ENCODE measurements around the gene YWHAH.
"Not testable (repeated sequence)": the region's sequence is repeated elsewhere in the genome, so short reads cannot be mapped to it uniquely, and the experiment has no call there.

The YWHAH gene

GRCh38 chr22:31973739-31974138 is 29.4 kb downstream of the YWHAH start:
- Histone ChIP-seq H3K36me3 (ENCODE audit: control insufficient read depth, insufficient read depth, low read length) (no peaks in the 10 kb centered on the region), H3K9me3 (ENCODE audit: control insufficient read depth, insufficient read depth, low read length) (no peaks in the 10 kb centered on the region), H3K9ac (ENCODE audit: low read depth, low read length) (no peak overlapping the region)

GRCh38 chr22:31977141-31977841 is 33.0 kb downstream of the YWHAH start:
- Histone ChIP-seq H3K36me3 (ENCODE audit: control insufficient read depth, insufficient read depth, low read length) (no peaks in the 10 kb centered on the region), H3K9me3 (ENCODE audit: control insufficient read depth, insufficient read depth, low read length) (no peaks in the 10 kb centered on the region), H3K27me3 (ENCODE audit: control insufficient read depth, insufficient read depth, low read length) (no peaks in the 10 kb centered on the region), H3K4me1 (ENCODE audit: control insufficient read depth, insufficient read depth, low read length) (no peaks in the 10 kb centered on the region), H3K4me3 (ENCODE audit: low read depth, low read length) (no peak overlapping the region), H3K9ac (ENCODE audit: low read depth, low read length) (no peak overlapping the region)

More at GRCh38 chr22:31973739-31974138, 29.4 kb downstream of the YWHAH start:
- H3K27me3 ChIP-seq (ENCODE audit: control insufficient read depth, insufficient read depth, low read length) = peaks cover 6% of the 10 kb centered on the region
- no peaks in the 10 kb centered on the region for H3K4me1 ChIP-seq (ENCODE audit: control insufficient read depth, insufficient read depth, low read length)
- no peak overlapping the region for H3K4me3 ChIP-seq (ENCODE audit: low read depth, low read length)

- no peaks in the 10 kb centered on the region for H3K36me3 ChIP-seq (ENCODE audit: control insufficient read depth, insufficient read depth, low read length)
- no peaks in the 10 kb centered on the region for H3K4me1 ChIP-seq (ENCODE audit: control insufficient read depth, insufficient read depth, low read length)
- no peak overlapping the region for H3K4me3 ChIP-seq (ENCODE audit: low read depth, low read length)
- H3K9me3 ChIP-seq (ENCODE audit: control insufficient read depth, insufficient read depth, low read length) = no peaks in the 10 kb centered on the region
- no peak overlapping the region for H3K9ac ChIP-seq (ENCODE audit: low read depth, low read length)
- no peaks in the 10 kb centered on the region for H3K27me3 ChIP-seq (ENCODE audit: control insufficient read depth, insufficient read depth, low read length)
Observed at GRCh38 chr22:31977939-31978338, 33.6 kb downstream of the YWHAH start.

GRCh38 chr22:31980628-31981027 is 36.3 kb downstream of the YWHAH start:
- H3K4me1 ChIP-seq (ENCODE audit: control insufficient read depth, insufficient read depth, low read length) = no peaks in the 10 kb centered on the region
- H3K36me3 ChIP-seq (ENCODE audit: control insufficient read depth, insufficient read depth, low read length) = no peaks in the 10 kb centered on the region

GRCh38 chr22:31981976-31982375 is 37.6 kb downstream of the YWHAH start:
- not testable (repeated sequence) for H3K27me3 ChIP-seq (ENCODE audit: control insufficient read depth, insufficient read depth, low read length); H3K9me3 ChIP-seq (ENCODE audit: control insufficient read depth, insufficient read depth, low read length); H3K4me3 ChIP-seq (ENCODE audit: low read depth, low read length); H3K4me1 ChIP-seq (ENCODE audit: control insufficient read depth, insufficient read depth, low read length); H3K9ac ChIP-seq (ENCODE audit: low read depth, low read length); H3K36me3 ChIP-seq (ENCODE audit: control insufficient read depth, insufficient read depth, low read length)

More at GRCh38 chr22:31980628-31981027, 36.3 kb downstream of the YWHAH start:
- Histone ChIP-seq H3K27me3 (ENCODE audit: control insufficient read depth, insufficient read depth, low read length) (no peaks in the 10 kb centered on the region), H3K9ac (ENCODE audit: low read depth, low read length) (no peak overlapping the region), H3K9me3 (ENCODE audit: control insufficient read depth, insufficient read depth, low read length) (no peaks in the 10 kb centered on the region), H3K4me3 (ENCODE audit: low read depth, low read length) (no peak overlapping the region)

- H3K9me3 ChIP-seq (ENCODE audit: control insufficient read depth, insufficient read depth, low read length) = no peaks in the 10 kb centered on the region
- H3K4me1 ChIP-seq (ENCODE audit: control insufficient read depth, insufficient read depth, low read length) = no peaks in the 10 kb centered on the region
- H3K36me3 ChIP-seq (ENCODE audit: control insufficient read depth, insufficient read depth, low read length) = no peaks in the 10 kb centered on the region
- no peaks in the 10 kb centered on the region for H3K27me3 ChIP-seq (ENCODE audit: control insufficient read depth, insufficient read depth, low read length)
- H3K4me3 ChIP-seq (ENCODE audit: low read depth, low read length) = no peak overlapping the region
- no peak overlapping the region for H3K9ac ChIP-seq (ENCODE audit: low read depth, low read length)
Observed at GRCh38 chr22:31983911-31984656, 39.7 kb downstream of the YWHAH start.

- Histone ChIP-seq H3K27me3 (ENCODE audit: control insufficient read depth, insufficient read depth, low read length) (no peaks in the 10 kb centered on the region), H3K4me1 (ENCODE audit: control insufficient read depth, insufficient read depth, low read length) (no peaks in the 10 kb centered on the region), H3K36me3 (ENCODE audit: control insufficient read depth, insufficient read depth, low read length) (no peaks in the 10 kb centered on the region), H3K9ac (ENCODE audit: low read depth, low read length) (no peak overlapping the region), H3K4me3 (ENCODE audit: low read depth, low read length) (no peak overlapping the region), H3K9me3 (ENCODE audit: control insufficient read depth, insufficient read depth, low read length) (no peaks in the 10 kb centered on the region)
Observed at GRCh38 chr22:31987218-31987617, 42.9 kb downstream of the YWHAH start.

- Histone ChIP-seq H3K9me3 (ENCODE audit: control insufficient read depth, insufficient read depth, low read length) (no peaks in the 10 kb centered on the region), H3K36me3 (ENCODE audit: control insufficient read depth, insufficient read depth, low read length) (no peaks in the 10 kb centered on the region), H3K27me3 (ENCODE audit: control insufficient read depth, insufficient read depth, low read length) (no peaks in the 10 kb centered on the region), H3K9ac (ENCODE audit: low read depth, low read length) (no peak overlapping the region), H3K4me3 (ENCODE audit: low read depth, low read length) (no peak overlapping the region), H3K4me1 (ENCODE audit: control insufficient read depth, insufficient read depth, low read length) (no peaks in the 10 kb centered on the region)
Observed at GRCh38 chr22:31991102-31991839, 46.9 kb downstream of the YWHAH start.

GRCh38 chr22:31995046-31995445 is 50.7 kb downstream of the YWHAH start:
- H3K9ac ChIP-seq (ENCODE audit: low read depth, low read length) = no peak overlapping the region
- no peaks in the 10 kb centered on the region for H3K27me3 ChIP-seq (ENCODE audit: control insufficient read depth, insufficient read depth, low read length)
- no peaks in the 10 kb centered on the region for H3K36me3 ChIP-seq (ENCODE audit: control insufficient read depth, insufficient read depth, low read length)
- H3K4me3 ChIP-seq (ENCODE audit: low read depth, low read length) = no peak overlapping the region
- H3K4me1 ChIP-seq (ENCODE audit: control insufficient read depth, insufficient read depth, low read length) = no peaks in the 10 kb centered on the region
- H3K9me3 ChIP-seq (ENCODE audit: control insufficient read depth, insufficient read depth, low read length) = no peaks in the 10 kb centered on the region

GRCh38 chr22:31995807-31996206 is 51.5 kb downstream of the YWHAH start:
- H3K4me1 ChIP-seq (ENCODE audit: control insufficient read depth, insufficient read depth, low read length) = no peaks in the 10 kb centered on the region
- H3K36me3 ChIP-seq (ENCODE audit: control insufficient read depth, insufficient read depth, low read length) = no peaks in the 10 kb centered on the region
- H3K9me3 ChIP-seq (ENCODE audit: control insufficient read depth, insufficient read depth, low read length) = no peaks in the 10 kb centered on the region
- H3K9ac ChIP-seq (ENCODE audit: low read depth, low read length) = no peak overlapping the region
- H3K27me3 ChIP-seq (ENCODE audit: control insufficient read depth, insufficient read depth, low read length) = no peaks in the 10 kb centered on the region
- H3K4me3 ChIP-seq (ENCODE audit: low read depth, low read length) = no peak overlapping the region

GRCh38 chr22:31998784-31999385 is 54.5 kb downstream of the YWHAH start:
- no peaks in the 10 kb centered on the region for H3K9me3 ChIP-seq (ENCODE audit: control insufficient read depth, insufficient read depth, low read length)
- no peaks in the 10 kb centered on the region for H3K4me1 ChIP-seq (ENCODE audit: control insufficient read depth, insufficient read depth, low read length)
- no peaks in the 10 kb centered on the region for H3K36me3 ChIP-seq (ENCODE audit: control insufficient read depth, insufficient read depth, low read length)
- H3K27me3 ChIP-seq (ENCODE audit: control insufficient read depth, insufficient read depth, low read length) = no peaks in the 10 kb centered on the region
- no peak overlapping the region for H3K4me3 ChIP-seq (ENCODE audit: low read depth, low read length)
- H3K9ac ChIP-seq (ENCODE audit: low read depth, low read length) = no peak overlapping the region
